Activated CD8-positive, alpha-beta memory T cell treated with anti-CD3 and anti-CD28 coated beads for 24 hours (primary cell): ENCODE results near the gene IGF1R.

Experiments used
- DNase-seq: peaks from one replicate; pipeline ENCODE4 v3.0.0-alpha.2; 2020

The IGF1R gene

GRCh38 chr15:98803228-98804056 lies 155.1 kb downstream of the IGF1R start:
- no peak for DNase-seq

GRCh38 chr15:98804057-98804380 lies 155.7 kb downstream of the IGF1R start:
- DNase-seq: no peak

GRCh38 chr15:98805434-98806274 lies 157.3 kb downstream of the IGF1R start:
- no peak for DNase-seq

GRCh38 chr15:98806275-98806895 lies 158.0 kb downstream of the IGF1R start:
- no peak for DNase-seq

GRCh38 chr15:98807262-98807661 lies 158.9 kb downstream of the IGF1R start:
- DNase-seq: no peak

GRCh38 chr15:98809273-98809672 lies 160.9 kb downstream of the IGF1R start:
- DNase-seq: no peak

GRCh38 chr15:98812716-98813446 lies 164.5 kb downstream of the IGF1R start:
- no peak for DNase-seq

- no peak for DNase-seq
These were observed 165.6 kb downstream of the IGF1R start for GRCh38 chr15:98813951-98814350.

- DNase-seq: no peak
These were observed 166.9 kb downstream of the IGF1R start for GRCh38 chr15:98815207-98815606.

GRCh38 chr15:98817745-98818144 lies 169.4 kb downstream of the IGF1R start:
- no peak for DNase-seq

GRCh38 chr15:98823012-98823458 lies 174.7 kb downstream of the IGF1R start:
- DNase-seq: no peak

- DNase-seq: no peak
These were observed 175.3 kb downstream of the IGF1R start for GRCh38 chr15:98823616-98824015.

GRCh38 chr15:98824595-98824994 lies 176.3 kb downstream of the IGF1R start:
- DNase-seq: no peak

- no peak for DNase-seq
These were observed 178.3 kb downstream of the IGF1R start for GRCh38 chr15:98826658-98827057.

- DNase-seq: no peak
These were observed 178.9 kb downstream of the IGF1R start for GRCh38 chr15:98827217-98827616.

GRCh38 chr15:98830034-98830634 lies 181.8 kb downstream of the IGF1R start:
- no peak for DNase-seq

GRCh38 chr15:98834976-98835375 lies 186.6 kb downstream of the IGF1R start:
- DNase-seq: no peak

- DNase-seq: no peak
These were observed 187.5 kb downstream of the IGF1R start for GRCh38 chr15:98835876-98836275.

- DNase-seq: no peak
These were observed 190.3 kb downstream of the IGF1R start for GRCh38 chr15:98838387-98839259.

- no peak for DNase-seq
These were observed 191.7 kb downstream of the IGF1R start for GRCh38 chr15:98840053-98840452.

- DNase-seq: no peak
These were observed 193.2 kb downstream of the IGF1R start for GRCh38 chr15:98841419-98841970.
